ENCODE data around the gene HDAC9.

DNA sequence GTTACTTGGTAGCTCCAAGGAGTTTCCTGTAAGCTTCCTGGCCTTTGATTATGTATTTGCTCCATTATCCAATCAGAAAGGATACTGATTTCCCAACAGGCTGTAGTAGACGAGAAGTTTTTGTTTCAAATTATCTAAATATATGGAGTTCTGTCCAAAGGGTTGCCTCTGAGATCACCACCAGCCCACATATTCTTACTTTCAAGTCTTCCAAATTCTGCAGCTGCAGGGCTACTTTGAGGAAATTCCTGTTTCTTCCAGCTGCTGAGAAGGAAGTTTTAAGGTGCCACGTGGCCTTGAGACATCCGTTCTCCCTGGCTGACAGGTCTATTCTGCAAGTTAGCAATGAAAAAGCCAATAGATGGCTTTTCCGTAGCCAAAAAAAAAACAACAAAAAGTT lies 335.9 kb downstream of the HDAC9 start:
- TF ChIP-seq POLR2AphosphoS5 (IDR thresholded peaks at IDR 0.05; ENCODE audit: low read depth, low read length) (no peak), SIN3A (IDR thresholded peaks at IDR 0.05; ENCODE audit: borderline replicate concordance, insufficient read depth, low read length) (no peak)
- TF ChIP-seq, protein P1, sequence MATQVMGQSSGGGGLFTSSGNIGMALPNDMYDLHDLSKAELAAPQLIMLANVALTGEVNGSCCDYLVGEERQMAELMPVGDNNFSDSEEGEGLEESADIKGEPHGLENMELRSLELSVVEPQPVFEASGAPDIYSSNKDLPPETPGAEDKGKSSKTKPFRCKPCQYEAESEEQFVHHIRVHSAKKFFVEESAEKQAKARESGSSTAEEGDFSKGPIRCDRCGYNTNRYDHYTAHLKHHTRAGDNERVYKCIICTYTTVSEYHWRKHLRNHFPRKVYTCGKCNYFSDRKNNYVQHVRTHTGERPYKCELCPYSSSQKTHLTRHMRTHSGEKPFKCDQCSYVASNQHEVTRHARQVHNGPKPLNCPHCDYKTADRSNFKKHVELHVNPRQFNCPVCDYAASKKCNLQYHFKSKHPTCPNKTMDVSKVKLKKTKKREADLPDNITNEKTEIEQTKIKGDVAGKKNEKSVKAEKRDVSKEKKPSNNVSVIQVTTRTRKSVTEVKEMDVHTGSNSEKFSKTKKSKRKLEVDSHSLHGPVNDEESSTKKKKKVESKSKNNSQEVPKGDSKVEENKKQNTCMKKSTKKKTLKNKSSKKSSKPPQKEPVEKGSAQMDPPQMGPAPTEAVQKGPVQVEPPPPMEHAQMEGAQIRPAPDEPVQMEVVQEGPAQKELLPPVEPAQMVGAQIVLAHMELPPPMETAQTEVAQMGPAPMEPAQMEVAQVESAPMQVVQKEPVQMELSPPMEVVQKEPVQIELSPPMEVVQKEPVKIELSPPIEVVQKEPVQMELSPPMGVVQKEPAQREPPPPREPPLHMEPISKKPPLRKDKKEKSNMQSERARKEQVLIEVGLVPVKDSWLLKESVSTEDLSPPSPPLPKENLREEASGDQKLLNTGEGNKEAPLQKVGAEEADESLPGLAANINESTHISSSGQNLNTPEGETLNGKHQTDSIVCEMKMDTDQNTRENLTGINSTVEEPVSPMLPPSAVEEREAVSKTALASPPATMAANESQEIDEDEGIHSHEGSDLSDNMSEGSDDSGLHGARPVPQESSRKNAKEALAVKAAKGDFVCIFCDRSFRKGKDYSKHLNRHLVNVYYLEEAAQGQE (IDR thresholded peaks at IDR 0.05; ENCODE audit: insufficient read depth in 1 of 2, low read depth in 2 of 2, low read length in 2 of 2), result no peak

All from PFSK-1 (cell line).